ENCODE data around the gene KRTAP12-4.

KRTAP12-4 gene

DNA sequence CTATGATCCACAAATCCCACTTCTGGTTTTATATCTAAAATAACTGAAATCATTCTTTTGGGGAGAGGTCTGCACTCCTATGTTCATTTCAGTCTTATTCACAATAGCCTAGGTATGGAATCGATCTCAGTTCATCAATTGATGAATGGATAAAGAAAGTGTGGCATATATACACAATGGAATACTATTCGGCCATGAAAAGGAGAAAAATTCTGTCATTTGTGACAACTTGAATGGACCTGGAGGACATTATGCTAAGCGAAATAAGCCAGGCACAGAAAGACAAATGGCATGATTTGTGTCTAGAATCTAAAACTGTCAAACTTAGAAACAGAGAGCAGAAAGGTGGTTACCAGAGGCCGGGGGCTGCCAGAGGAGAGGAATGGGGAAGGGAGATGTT, 48.0 kb downstream of the KRTAP12-4 start:
- DNase-seq, result no peak

Data from stimulated activated CD4-positive, alpha-beta T cell treated with anti-CD3 and anti-CD28 coated beads, Interleukin-15, amount 100 ng/mL, for 24 hours (primary cell).